Lung (tissue), 12 donors: ENCODE data around the gene NISCH. TPM values are rescaled to one million over a fixed set of nuclear protein-coding genes. Genes with fewer than 3 reads are reported as not detected.

Experiments
- ATAC-seq: fragments of 200-7000 bp; cut with Tn5 transposase; one replicate; pipeline ENCODE4 v1.9.1; 2020; ENCODE audit warnings: moderate number of reproducible peaks; ENCODE audit not compliant: insufficient read depth, low FRiP score
- DNase-seq, 3 donors: peaks; one replicate each; pipeline ENCODE4 v3.0.0-alpha.2; 2013 to 2017
- H3K27ac ChIP-seq, 2 donors: one replicate each; pipeline ENCODE4 v1.5.1; 2013; ENCODE audit warnings: mild to moderate bottlenecking in 2 of 2, moderate library complexity in 2 of 2, control low read depth in 1 of 2, inconsistent platforms in 1 of 2, low read depth in 1 of 2, low read length in 1 of 2
- H3K27me3 ChIP-seq, 3 donors: one replicate each; pipeline ENCODE4 v1.5.1; 2013; ENCODE audit warnings: low read length in 2 of 3; ENCODE audit not compliant: control insufficient read depth in 3 of 3, insufficient read depth in 3 of 3
- H3K36me3 ChIP-seq, 4 donors: one replicate each; pipeline ENCODE4 v1.5.1; 2013; ENCODE audit warnings: low read length in 4 of 4, mild to moderate bottlenecking in 1 of 4, moderate library complexity in 1 of 4; ENCODE audit not compliant: control insufficient read depth in 4 of 4, insufficient read depth in 4 of 4
- H3K4me1 ChIP-seq, 5 donors: one replicate each; pipeline ENCODE4 v1.5.1; 2013; ENCODE audit warnings: low read length in 5 of 5, mild to moderate bottlenecking in 2 of 5, moderate library complexity in 1 of 5; ENCODE audit not compliant: control insufficient read depth in 5 of 5, insufficient read depth in 5 of 5
- H3K4me3 ChIP-seq: one replicate; pipeline ENCODE4 v1.5.1; 2013; ENCODE audit warnings: mild to moderate bottlenecking, control low read depth, moderate library complexity
- H3K9ac ChIP-seq, 2 donors: one replicate each; pipeline ENCODE4 v1.5.1; 2013; ENCODE audit warnings: low read length in 2 of 2, control low read depth in 1 of 2; ENCODE audit not compliant: insufficient read depth in 1 of 2
- H3K9me3 ChIP-seq, 4 donors: one replicate each; pipeline ENCODE4 v1.5.1; 2013; ENCODE audit warnings: low read length in 3 of 4, mild to moderate bottlenecking in 1 of 4, moderate library complexity in 1 of 4; ENCODE audit not compliant: control insufficient read depth in 4 of 4, insufficient read depth in 3 of 4
- CTCF ChIP-seq: IDR thresholded peaks from 2 replicates; pipeline ENCODE4 v1.5.1; 2012; ENCODE audit warnings: mild to moderate bottlenecking; ENCODE audit errors: control extremely low read depth, extremely low read depth
- WGBS, 2 donors: extraction: QIAGEN DNeasy Blood & Tissue Kit; methylation state at CpG; one replicate each; pipeline ENCODE4 v1.1.7; 2013; 5-methylcytosine and 5-hydroxymethylcytosine counted together
- polyA plus RNA-seq, 2 donors: library from polyadenylated mRNA; stranded (reverse); fragments of 200-250 nt; gene quantifications; one replicate each; pipeline ENCODE4 v1.2.1, GENCODE V29; 2013
- total RNA-seq, 2 donors: library from RNA; depleted of rRNA in 1 of 2; stranded (reverse); fragments of >200 nt in 1 of 2; gene quantifications; one replicate each; pipeline ENCODE4 v1.2.1, GENCODE V29; 2014 to 2021
- donor health status: control.
- donor health status: control.
- donor health status: Bipolar disorder and iron deficiency.
- donor health status: healthy.
- donor health status: DM: yes; HTN: yes; CAD: no.

The NISCH gene
- total and polyA plus RNA-seq, 4 donors = 37.8 to 127 (median 63.7) TPM

GRCh38 chr3:52433328-52433995 lies 21.9 kb upstream of the NISCH start:
- no peak overlapping the region for H3K9ac ChIP-seq
- ATAC-seq = no peak
- H3K36me3 ChIP-seq = peaks cover 0 to 2% (median 0%) of the 10 kb centered on the region in 4 donors
- H3K27ac ChIP-seq = peak overlapping the region in 1 of 2 donors; percentile 20
- WGBS, 2 donors = 80 to 87% methylated on average over 10 of the region's 10 CpGs
- H3K4me3 ChIP-seq = no peak overlapping the region
- peak in 1 of 3 donors; percentile 9 for DNase-seq
- peaks cover 0 to 34% (median 13%) of the 10 kb centered on the region in 5 donors for H3K4me1 ChIP-seq
- no peaks in the 10 kb centered on the region for H3K9me3 ChIP-seq
- no peaks in the 10 kb centered on the region for H3K27me3 ChIP-seq
- no peak for TF ChIP-seq CTCF

- 95 to 97% methylated on average over 6 of the region's 6 CpGs for WGBS, 2 donors
- ATAC-seq = no peak
These were observed 21.4 kb upstream of the NISCH start for GRCh38 chr3:52433996-52434479.

GRCh38 chr3:52434491-52435115 lies 20.8 kb upstream of the NISCH start:
- Histone ChIP-seq H3K27me3 (no peaks in the 10 kb centered on the region), H3K36me3 (peaks cover 0 to 2% (median 0%) of the 10 kb centered on the region in 4 donors), H3K27ac (peak overlapping the region in 1 of 2 donors; percentile 46), H3K4me3 (no peak overlapping the region), H3K9me3 (no peaks in the 10 kb centered on the region), H3K9ac (no peak overlapping the region), H3K4me1 (peaks cover 0 to 30% (median 13%) of the 10 kb centered on the region in 5 donors)
- no peak for TF ChIP-seq CTCF
- no peak for DNase-seq
- ATAC-seq = no peak
- 86 to 88% methylated on average over 9 of the region's 9 CpGs for WGBS, 2 donors

More at GRCh38 chr3:52433996-52434479, 21.4 kb upstream of the NISCH start:
- Histone ChIP-seq H3K9ac (no peak overlapping the region), H3K36me3 (peaks cover 0 to 2% (median 0%) of the 10 kb centered on the region in 4 donors), H3K27me3 (no peaks in the 10 kb centered on the region), H3K9me3 (no peaks in the 10 kb centered on the region), H3K27ac (peak overlapping the region in 1 of 2 donors; percentile 46), H3K4me3 (no peak overlapping the region), H3K4me1 (peaks cover 0 to 31% (median 13%) of the 10 kb centered on the region in 5 donors)
- no peak for DNase-seq
- TF ChIP-seq CTCF = no peak
